SJSA1 (cell line): ENCODE measurements around the gene NKAIN4. TPM values are rescaled to one million over a fixed set of nuclear protein-coding genes. Genes with fewer than 3 reads are reported as not detected.
A peak's percentile ranks its signal among the peaks of the same experiment; 100 is the strongest.
"Not testable (repeated sequence)": the region's sequence is repeated elsewhere in the genome, so short reads cannot be mapped to it uniquely, and the experiment has no call there.

Source experiments
- DNase-seq, 2 experiments: peaks; one replicate each; pipeline ENCODE4 v3.0.0-alpha.2; 2015 to 2020; ENCODE audit warnings: low spot score in 2 of 2, low read depth in 1 of 2
- H3K27ac ChIP-seq: fragments of 250-450 bp; sonication (Bioruptor Pico); 2 replicates; pipeline ENCODE4 v1.5.1; 2020; ENCODE audit warnings: mild to moderate bottlenecking, moderate library complexity
- H3K27me3 ChIP-seq: fragments of 250-450 bp; sonication (Bioruptor Pico); replicated peaks from 2 replicates; pipeline ENCODE4 v1.5.1; 2020; ENCODE audit warnings: mild to moderate bottlenecking, moderate library complexity
- H3K36me3 ChIP-seq: fragments of 250-450 bp; sonication (Bioruptor Pico); 2 replicates; pipeline ENCODE4 v1.5.1; 2020; ENCODE audit warnings: mild to moderate bottlenecking
- H3K4me1 ChIP-seq: fragments of 250-450 bp; sonication (Bioruptor Pico); replicated peaks from 2 replicates; pipeline ENCODE4 v1.6.1; 2021; ENCODE audit warnings: mild to moderate bottlenecking
- H3K4me3 ChIP-seq: fragments of 250-450 bp; sonication (Bioruptor Pico); 2 replicates; pipeline ENCODE4 v1.5.1; 2020; ENCODE audit warnings: mild to moderate bottlenecking
- H3K9me3 ChIP-seq: fragments of 250-450 bp; sonication (Bioruptor Pico); replicated peaks from 2 replicates; pipeline ENCODE4 v1.5.1; 2020; ENCODE audit warnings: mild to moderate bottlenecking
- total RNA-seq: library from RNA; depleted of rRNA; stranded (reverse); fragments of >200 nt; shearing (Covaris generic); gene quantifications from 2 replicates; pipeline ENCODE4 v1.2.3, GENCODE V29; 2014

NKAIN4 gene
- total RNA-seq, 1 experiment from 2014 or later = not detected

DNA sequence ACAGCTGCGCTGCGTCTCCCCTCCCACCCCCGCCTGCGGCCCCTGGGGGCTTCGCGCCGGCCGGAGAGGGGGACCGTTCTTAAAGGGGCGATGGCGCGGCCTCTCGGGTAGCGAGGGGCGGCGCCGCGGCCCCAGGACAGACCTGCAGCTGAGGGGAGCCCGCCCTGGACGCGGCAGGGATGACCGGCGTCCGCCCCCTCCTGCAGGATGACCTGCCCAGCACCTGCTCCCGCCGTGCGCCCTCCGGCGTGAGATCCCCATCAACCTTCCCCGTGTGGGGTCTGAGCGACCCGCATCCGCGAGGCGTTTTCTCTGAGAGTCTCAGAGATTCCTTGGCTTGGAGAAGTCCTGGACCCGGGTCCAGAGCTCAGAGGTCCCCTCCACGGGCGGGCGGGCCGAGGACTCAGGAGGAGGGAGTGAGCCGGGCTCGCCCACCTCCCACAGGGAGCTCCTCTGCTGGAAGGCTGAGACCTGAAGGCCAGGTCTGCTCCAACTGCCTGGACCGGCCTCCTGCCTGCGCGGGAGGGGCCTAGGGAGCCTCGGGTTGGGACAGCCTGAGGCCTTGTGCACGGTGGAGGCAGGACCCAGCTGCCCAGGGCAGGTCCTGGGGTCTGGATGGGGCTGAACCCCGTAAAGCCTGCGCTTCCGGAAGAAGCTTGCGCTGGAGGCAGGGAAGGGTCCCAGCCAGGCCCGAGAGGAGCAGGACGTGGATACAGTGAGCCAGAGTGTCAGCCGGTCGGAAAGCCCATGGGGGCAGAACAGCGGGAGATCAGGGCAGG lies 532 bp upstream of the NKAIN4 start:
- H3K36me3 ChIP-seq = no peaks in the 10 kb centered on the region
- peaks cover 65% of the 10 kb centered on the region for H3K27me3 ChIP-seq
- DNase-seq = no peak
- H3K27ac ChIP-seq = no peak overlapping the region
- 0 out of 2 replicates have a peak, but pooled peaks cover 3% of the 10 kb centered on the region for H3K4me1 ChIP-seq
- H3K9me3 ChIP-seq = no peaks in the 10 kb centered on the region
- H3K4me3 ChIP-seq = no peak overlapping the region

DNA sequence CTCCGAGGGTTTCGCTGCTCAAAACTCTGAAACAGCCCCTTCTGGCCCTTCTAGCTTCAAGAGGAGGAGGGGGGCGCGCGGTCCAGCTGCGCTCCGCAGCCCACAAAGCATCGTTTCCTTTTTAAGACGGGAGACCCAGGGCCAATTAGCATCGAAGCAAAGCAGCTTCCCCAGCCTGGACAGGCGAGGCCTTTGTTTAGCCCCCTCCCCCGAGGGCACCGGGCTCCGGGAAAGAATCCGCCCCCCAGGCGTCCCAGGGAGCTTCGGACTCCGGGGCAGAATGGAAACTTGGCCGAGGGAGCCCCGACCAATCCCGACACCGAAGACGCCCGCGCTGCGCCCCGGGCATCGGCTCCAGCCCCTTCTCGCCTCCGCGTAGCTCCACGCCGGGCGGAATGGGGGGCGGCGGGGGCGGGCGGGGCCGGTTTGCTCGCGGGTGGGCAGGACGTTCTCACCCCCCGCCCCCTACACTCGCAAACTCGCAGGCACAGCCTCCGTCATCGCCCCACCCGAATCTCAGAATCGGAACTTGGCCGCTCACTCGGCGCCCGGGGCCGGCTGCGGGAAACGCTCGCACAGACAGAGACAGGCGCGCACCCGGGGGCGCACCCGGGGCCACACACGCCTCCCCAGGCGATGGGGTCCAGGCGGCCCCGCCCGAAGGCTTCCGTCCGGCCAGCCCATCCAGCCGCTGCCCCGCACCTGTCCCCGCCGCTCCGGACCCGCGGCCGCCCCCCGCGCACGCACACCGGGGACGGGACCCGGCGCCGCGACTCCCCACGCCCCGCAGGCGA lies 628 bp downstream of the NKAIN4 start:
- H3K4me1 ChIP-seq = 0 out of 2 replicates have a peak, but pooled peaks cover 3% of the 10 kb centered on the region
- peaks cover 54% of the 10 kb centered on the region for H3K27me3 ChIP-seq
- no peaks in the 10 kb centered on the region for H3K9me3 ChIP-seq
- no peaks in the 10 kb centered on the region for H3K36me3 ChIP-seq
- no peak overlapping the region for H3K27ac ChIP-seq
- no peak for DNase-seq
- H3K4me3 ChIP-seq = no peak overlapping the region

DNA sequence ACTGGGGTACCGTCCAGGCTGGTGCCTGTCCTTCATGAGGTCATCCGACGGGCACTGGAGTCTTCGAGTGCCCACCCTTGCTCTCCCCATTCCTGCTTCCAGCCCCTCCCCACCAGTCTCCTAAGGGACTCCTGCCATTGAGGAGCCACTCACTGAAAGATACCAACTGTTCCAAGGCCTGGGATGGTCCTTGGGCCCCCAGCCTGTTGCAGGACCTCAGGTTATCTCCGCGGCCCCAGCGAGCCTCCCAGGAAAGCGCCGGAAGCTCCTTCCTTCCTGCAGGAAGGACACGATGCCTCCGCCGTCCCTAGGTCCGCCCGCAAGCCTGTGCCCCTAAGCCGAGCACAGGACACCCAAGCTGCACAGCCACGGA lies 1.2 kb downstream of the NKAIN4 start:
- no peak for DNase-seq
- Histone ChIP-seq H3K27ac (no peak overlapping the region), H3K4me1 (0 out of 2 replicates have a peak, but pooled peaks cover 3% of the 10 kb centered on the region), H3K36me3 (no peaks in the 10 kb centered on the region), H3K9me3 (no peaks in the 10 kb centered on the region), H3K27me3 (peaks cover 49% of the 10 kb centered on the region), H3K4me3 (no peak overlapping the region)

DNA sequence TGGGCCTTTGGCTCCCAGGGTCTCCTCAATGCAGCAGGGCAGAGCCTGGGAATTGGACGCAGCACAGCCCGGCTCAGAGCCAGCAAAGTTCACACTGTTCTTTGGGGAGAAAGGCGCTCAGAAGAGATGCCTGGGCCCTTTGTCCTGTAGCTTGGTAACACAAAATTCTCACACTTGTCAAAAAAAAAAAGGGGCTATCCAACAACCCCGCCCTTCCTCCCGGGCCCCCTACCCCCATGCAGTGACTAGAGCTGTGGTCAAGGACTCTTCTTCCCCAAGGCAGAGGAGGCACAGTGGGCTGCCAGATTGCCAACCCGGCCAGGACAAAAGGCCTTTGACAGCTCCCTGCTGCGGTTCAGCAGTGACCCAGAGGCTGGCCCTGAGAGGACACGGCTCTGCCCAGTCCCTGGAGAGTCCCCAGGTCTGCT lies 2.0 kb downstream of the NKAIN4 start:
- H3K4me1 ChIP-seq = 0 out of 2 replicates have a peak, but pooled peaks cover 3% of the 10 kb centered on the region
- peaks cover 46% of the 10 kb centered on the region for H3K27me3 ChIP-seq

DNA sequence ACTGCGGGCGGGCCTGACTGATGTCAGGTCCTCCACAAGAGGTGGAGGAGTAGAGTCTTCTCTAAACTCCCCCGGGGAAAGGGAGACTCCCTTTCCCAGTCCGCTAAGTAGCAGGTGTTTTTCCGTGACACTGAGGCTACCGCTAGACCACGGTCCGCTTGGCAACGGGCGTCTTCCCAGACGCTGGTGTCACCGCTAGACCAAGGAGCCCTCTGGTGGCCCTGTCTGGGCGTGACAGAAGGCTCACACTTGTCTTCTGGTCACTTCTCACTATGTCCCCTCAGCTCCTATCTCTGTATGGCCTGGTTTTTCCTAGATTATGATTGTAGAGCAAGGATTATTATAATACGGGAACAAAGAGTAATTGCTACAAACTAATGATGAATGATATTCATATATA lies 2.9 kb downstream of the NKAIN4 start:
- not testable (repeated sequence) for H3K4me1 ChIP-seq, H3K27ac ChIP-seq, H3K36me3 ChIP-seq, H3K4me3 ChIP-seq, H3K9me3 ChIP-seq
- DNase-seq = peak in 1 of 2 experiments; percentile 64
- peaks cover 40% of the 10 kb centered on the region for H3K27me3 ChIP-seq

More for the DNA sequence above, 2.0 kb downstream of the NKAIN4 start:
- DNase-seq = no peak
- Histone ChIP-seq H3K27ac (no peak overlapping the region), H3K4me3 (no peak overlapping the region), H3K36me3 (no peaks in the 10 kb centered on the region), H3K9me3 (no peaks in the 10 kb centered on the region)

DNA sequence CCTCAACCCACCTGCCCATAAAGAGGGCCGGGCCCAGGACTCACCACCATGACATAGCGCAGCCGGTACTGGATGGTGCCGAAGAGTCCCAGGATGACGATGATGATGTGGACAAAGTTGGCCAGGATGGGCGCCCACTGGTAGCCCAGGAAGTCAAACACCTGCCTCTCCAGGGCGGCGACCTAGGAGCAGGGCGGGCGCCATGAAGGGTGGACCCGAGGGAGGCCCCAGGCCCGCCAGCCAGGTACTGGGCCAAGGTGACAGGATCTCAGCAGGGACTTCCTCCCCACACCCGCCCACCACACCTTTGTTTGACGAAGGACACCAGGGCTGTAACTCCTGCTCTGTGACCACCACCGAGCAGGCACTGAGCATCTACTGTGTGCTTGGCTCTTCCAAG lies 4.4 kb downstream of the NKAIN4 start:
- Histone ChIP-seq H3K27ac (no peak overlapping the region), H3K36me3 (no peaks in the 10 kb centered on the region), H3K4me3 (no peak overlapping the region), H3K4me1 (0 out of 2 replicates have a peak, but pooled peaks cover 3% of the 10 kb centered on the region), H3K9me3 (no peaks in the 10 kb centered on the region), H3K27me3 (peaks cover 27% of the 10 kb centered on the region)
- no peak for DNase-seq

DNA sequence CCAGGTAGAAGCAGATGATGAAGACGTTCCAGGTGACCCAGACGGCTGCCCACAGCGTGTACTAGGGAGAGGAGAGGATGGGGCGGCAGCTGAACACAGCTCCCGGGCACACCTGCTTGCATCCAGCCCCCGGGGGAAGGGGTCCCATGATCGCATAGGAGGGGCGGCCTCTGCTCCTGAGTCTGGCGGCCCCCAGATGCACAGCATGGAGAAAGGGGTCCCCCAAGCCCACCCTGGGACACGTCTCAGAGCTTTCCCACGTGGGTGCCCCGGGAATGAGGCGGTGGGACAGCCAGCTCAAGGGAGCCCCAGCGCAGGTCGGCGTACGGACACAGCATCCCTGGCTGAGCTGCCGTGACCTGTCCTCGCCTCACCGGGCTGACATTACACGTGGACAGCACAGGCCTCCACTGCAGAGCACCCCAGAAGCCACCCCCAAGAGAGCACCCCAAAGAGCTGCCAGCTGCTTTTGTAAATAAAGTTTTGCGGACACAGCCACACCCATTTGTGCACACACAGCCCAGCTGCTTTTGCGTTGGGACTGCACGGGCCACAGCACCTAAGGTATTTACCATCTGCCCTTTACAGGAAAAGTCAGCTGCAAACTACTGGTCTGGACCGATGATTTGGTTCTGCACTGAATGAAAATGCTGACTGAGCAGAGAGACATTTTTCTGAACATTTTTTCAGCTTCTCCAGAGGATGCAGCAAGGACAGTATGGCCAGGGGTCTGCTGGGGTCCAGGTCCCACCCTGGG lies 5.2 kb downstream of the NKAIN4 start:
- 0 out of 2 replicates have a peak, but pooled peaks cover 2% of the 10 kb centered on the region for H3K4me1 ChIP-seq

DNA sequence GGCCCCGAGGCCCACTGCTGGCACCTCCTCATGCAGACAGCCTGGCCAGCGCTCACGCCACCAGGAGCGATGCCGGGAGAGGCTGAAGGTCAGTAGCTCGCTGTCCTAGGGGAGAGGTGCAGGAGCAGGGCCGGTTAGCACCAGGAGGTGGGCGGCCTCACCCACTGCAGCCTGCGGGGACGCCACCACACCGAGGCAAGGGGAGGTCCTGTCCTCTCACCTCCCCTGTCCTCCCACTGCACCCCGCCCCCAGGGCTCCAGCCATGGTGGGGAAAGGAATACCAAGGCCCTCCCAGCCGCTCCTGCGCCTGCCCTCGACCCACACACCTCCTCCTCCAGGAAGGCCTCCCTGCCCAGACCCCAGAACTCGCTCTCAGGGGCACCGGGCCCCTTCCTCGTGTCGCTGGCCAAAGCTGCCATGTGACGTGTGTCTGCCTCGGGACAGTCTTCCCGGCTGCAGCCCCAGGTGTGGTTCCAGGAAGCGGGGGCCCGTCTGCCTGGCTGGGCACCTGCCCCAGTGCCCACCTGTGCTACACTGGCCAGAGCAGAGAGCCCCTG lies 6.5 kb downstream of the NKAIN4 start:
- H3K4me1 ChIP-seq = no peaks in the 10 kb centered on the region
- no peak overlapping the region for H3K27ac ChIP-seq
- peaks cover 9% of the 10 kb centered on the region for H3K27me3 ChIP-seq
- H3K36me3 ChIP-seq = no peaks in the 10 kb centered on the region
- no peak overlapping the region for H3K4me3 ChIP-seq
- DNase-seq = no peak
- H3K9me3 ChIP-seq = no peaks in the 10 kb centered on the region

More for the DNA sequence above, 5.2 kb downstream of the NKAIN4 start:
- Histone ChIP-seq H3K27me3 (peaks cover 20% of the 10 kb centered on the region), H3K36me3 (no peaks in the 10 kb centered on the region), H3K9me3 (no peaks in the 10 kb centered on the region), H3K4me3 (no peak overlapping the region), H3K27ac (no peak overlapping the region)
- DNase-seq = no peak

DNA sequence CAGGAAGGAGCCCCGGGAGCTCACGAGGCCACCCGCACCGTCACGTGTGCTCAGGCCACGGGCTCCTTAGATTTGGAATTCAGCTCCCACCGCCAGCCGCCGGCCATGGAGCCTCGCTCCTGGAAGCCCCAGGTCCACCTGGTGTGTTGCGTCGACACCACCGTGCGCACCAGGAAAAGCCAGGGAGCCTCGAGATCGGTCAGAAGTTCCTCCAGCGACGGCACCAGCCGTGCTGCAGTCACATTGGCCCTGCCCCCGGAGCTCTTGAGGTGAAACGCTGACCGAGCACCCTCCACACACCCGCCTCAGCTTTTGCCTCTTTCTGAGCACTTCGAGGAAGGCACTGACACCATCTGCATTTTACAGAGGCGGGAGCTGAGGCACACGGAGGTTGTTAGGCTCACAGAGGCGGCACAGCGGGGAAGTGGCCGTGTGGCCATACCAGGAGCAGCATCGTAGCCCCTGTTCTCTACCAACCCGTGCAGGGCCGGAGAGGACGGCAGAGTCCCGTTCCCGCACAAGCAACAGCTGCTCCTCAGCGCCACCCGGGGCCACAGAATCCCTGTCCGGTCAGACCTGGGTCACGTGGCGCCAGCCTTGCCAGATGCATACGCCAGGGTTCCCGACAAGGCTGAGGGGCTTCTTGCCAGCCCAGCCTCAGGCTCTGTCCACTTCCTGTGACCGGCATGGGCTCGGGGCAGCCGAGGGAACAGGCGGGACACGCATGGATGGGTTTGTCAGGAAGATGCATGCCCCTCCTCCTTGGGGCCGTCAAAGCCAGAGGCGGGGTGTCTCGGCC lies 7.6 kb downstream of the NKAIN4 start:
- H3K27me3 ChIP-seq = peaks cover 1% of the 10 kb centered on the region; the same call in 1 of the 2 replicates
- no peak overlapping the region for H3K4me3 ChIP-seq
- H3K4me1 ChIP-seq = no peaks in the 10 kb centered on the region
- no peaks in the 10 kb centered on the region for H3K36me3 ChIP-seq
- DNase-seq = no peak
- no peaks in the 10 kb centered on the region for H3K9me3 ChIP-seq
- no peak overlapping the region for H3K27ac ChIP-seq

DNA sequence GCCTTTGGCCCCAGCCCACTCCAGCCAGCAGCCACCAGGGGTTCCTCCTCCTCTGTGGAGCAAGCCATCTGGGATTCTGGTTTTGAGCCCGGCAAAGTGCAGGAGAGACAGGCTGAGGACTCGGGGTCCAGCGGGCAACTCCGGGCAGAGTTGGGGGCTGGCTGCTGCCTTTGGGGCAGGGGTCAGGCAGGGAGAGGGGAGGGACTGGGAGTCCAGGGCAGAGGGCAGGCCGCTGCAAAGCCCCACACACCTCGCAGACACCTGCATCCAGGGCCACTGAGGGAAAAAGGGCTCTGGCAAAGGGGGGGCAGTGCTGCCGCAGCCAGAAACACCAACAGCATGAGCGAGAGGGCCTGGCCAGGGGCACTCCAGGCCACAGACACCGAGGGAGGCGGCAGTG lies 9.8 kb downstream of the NKAIN4 start:
- no peak for DNase-seq
- no peaks in the 10 kb centered on the region for H3K27me3 ChIP-seq

DNA sequence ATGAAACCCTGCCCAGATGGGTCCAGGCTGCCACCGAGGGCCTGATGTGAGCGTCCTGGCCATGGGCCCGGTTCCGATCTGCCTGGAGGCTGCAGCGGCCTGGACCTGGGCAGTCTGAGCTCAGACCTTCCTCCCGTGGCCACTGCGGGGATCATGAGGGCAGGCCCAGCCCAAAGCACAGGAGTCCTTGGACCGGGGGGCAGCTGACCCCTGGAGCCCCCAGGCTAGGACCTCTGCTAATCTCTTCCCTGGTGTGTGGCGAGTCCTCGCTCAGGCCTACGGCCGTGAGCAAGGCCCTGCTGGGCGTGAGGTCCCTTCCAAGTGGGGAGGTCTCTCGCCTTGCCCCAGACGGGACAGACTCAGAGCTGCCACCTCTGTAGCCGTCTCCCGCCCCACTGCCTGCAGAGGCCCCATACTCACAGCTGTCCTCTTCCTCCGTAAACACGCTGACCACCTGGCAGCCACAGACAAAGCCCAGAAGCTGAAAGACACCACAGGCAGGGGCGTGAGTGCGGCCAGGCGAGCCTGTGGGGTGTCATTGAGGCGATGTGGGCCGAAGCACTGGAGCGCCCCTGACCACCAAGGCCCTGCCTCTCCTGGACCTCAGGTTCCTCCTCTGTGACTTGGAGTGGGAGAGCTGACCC lies 10.5 kb downstream of the NKAIN4 start:
- no peaks in the 10 kb centered on the region for H3K9me3 ChIP-seq
- no peaks in the 10 kb centered on the region for H3K4me1 ChIP-seq
- H3K27ac ChIP-seq = no peak overlapping the region
- H3K4me3 ChIP-seq = no peak overlapping the region
- DNase-seq = no peak
- H3K27me3 ChIP-seq = no peaks in the 10 kb centered on the region
- H3K36me3 ChIP-seq = no peaks in the 10 kb centered on the region

More for the DNA sequence above, 9.8 kb downstream of the NKAIN4 start:
- Histone ChIP-seq H3K9me3 (no peaks in the 10 kb centered on the region), H3K4me1 (no peaks in the 10 kb centered on the region), H3K4me3 (no peak overlapping the region), H3K36me3 (no peaks in the 10 kb centered on the region), H3K27ac (no peak overlapping the region)

DNA sequence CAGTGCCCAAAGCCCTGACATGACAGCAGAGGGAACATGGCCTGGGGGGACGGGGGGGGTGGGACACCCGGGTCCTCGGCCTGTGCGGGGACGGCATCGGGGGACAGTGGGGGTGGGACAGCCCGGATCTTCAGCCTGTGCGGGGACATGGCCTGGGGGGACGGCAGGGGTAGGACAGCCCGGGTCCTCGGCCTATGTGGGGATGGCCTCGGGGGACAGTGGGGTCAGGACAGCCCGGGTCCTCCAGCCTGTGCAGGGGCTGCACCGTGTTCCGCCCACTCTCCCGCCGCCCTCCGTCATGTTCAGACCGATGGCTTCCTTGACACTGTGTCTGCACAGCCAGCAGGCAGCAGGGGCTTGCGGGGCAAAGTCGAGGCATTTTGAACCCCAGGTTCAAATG lies 11.5 kb downstream of the NKAIN4 start:
- no peaks in the 10 kb centered on the region for H3K9me3 ChIP-seq
- H3K4me1 ChIP-seq = no peaks in the 10 kb centered on the region
- no peaks in the 10 kb centered on the region for H3K27me3 ChIP-seq
- no peak overlapping the region for H3K4me3 ChIP-seq
- no peak for DNase-seq
- no peaks in the 10 kb centered on the region for H3K36me3 ChIP-seq
- H3K27ac ChIP-seq = no peak overlapping the region
